ENCODE data around the gene LETM1.

Gene LETM1

GRCh38 chr4:1879485-1879884, 23.5 kb upstream of the LETM1 start:
- ATAC-seq = no peak
- no peak for TF ChIP-seq ISL1 (CRISPR knock-in tag; IDR thresholded peaks at IDR 0.05)
- no peak for TF ChIP-seq GLIS3 (CRISPR knock-in tag; IDR thresholded peaks at IDR 0.05)
- no peak for TF ChIP-seq BACH2 (CRISPR knock-in tag; IDR thresholded peaks at IDR 0.05; ENCODE audit: borderline replicate concordance)
- no peak for TF ChIP-seq CSRNP3 (CRISPR knock-in tag; IDR thresholded peaks at IDR 0.05)
- no peak for TF ChIP-seq CSDC2 (CRISPR knock-in tag; IDR thresholded peaks at IDR 0.05)
- TF ChIP-seq RARB (CRISPR knock-in tag; IDR thresholded peaks at IDR 0.05) = no peak
- TF ChIP-seq ZFP3 (CRISPR knock-in tag; IDR thresholded peaks at IDR 0.05) = no peak
- no peak for TF ChIP-seq ARNTL (CRISPR knock-in tag; IDR thresholded peaks at IDR 0.05; ENCODE audit: borderline replicate concordance, low read depth)
- TF ChIP-seq ZFP30 (CRISPR knock-in tag; IDR thresholded peaks at IDR 0.05) = no peak
- no peak for TF ChIP-seq TSHZ2 (CRISPR knock-in tag; IDR thresholded peaks at IDR 0.05)
- no peak for TF ChIP-seq ZNF565 (CRISPR knock-in tag; conservative IDR thresholded peaks at IDR 0.05; ENCODE audit: low read depth)
- TF ChIP-seq OSR1 (CRISPR knock-in tag; IDR thresholded peaks at IDR 0.05) = no peak
- no peak for TF ChIP-seq ZC3H10 (CRISPR knock-in tag; IDR thresholded peaks at IDR 0.05)
- no peak for TF ChIP-seq CREB5 (CRISPR knock-in tag; IDR thresholded peaks at IDR 0.05; ENCODE audit: low read depth)
- no peak for TF ChIP-seq ZNF8 (CRISPR knock-in tag; IDR thresholded peaks at IDR 0.05)
- no peak for TF ChIP-seq TCF4 (CRISPR knock-in tag; IDR thresholded peaks at IDR 0.05; ENCODE audit: borderline replicate concordance)
- TF ChIP-seq PPARA (CRISPR knock-in tag; IDR thresholded peaks at IDR 0.05; ENCODE audit: borderline replicate concordance) = no peak
- TF ChIP-seq POU6F1 (CRISPR knock-in tag; IDR thresholded peaks at IDR 0.05; ENCODE audit: borderline replicate concordance, low read depth) = no peak
- TF ChIP-seq ESRRG (CRISPR knock-in tag; IDR thresholded peaks at IDR 0.05) = no peak

GRCh38 chr4:1874201-1874600, 18.2 kb upstream of the LETM1 start:
- no peak for ATAC-seq
- TF ChIP-seq ARNTL (CRISPR knock-in tag; IDR thresholded peaks at IDR 0.05; ENCODE audit: borderline replicate concordance, low read depth) (no peak), RARB (CRISPR knock-in tag; IDR thresholded peaks at IDR 0.05) (no peak), ZFP3 (CRISPR knock-in tag; IDR thresholded peaks at IDR 0.05) (no peak), POU6F1 (CRISPR knock-in tag; IDR thresholded peaks at IDR 0.05; ENCODE audit: borderline replicate concordance, low read depth) (no peak), ESRRG (CRISPR knock-in tag; IDR thresholded peaks at IDR 0.05) (no peak), PATZ1 (CRISPR knock-in tag; IDR thresholded peaks at IDR 0.05; ENCODE audit: borderline replicate concordance) (no peak), ZFP30 (CRISPR knock-in tag; IDR thresholded peaks at IDR 0.05) (no peak), TOX (CRISPR knock-in tag; IDR thresholded peaks at IDR 0.05; ENCODE audit: borderline replicate concordance) (no peak), ZC3H10 (CRISPR knock-in tag; IDR thresholded peaks at IDR 0.05) (no peak), CREB5 (CRISPR knock-in tag; IDR thresholded peaks at IDR 0.05; ENCODE audit: low read depth) (no peak), ZNF565 (CRISPR knock-in tag; conservative IDR thresholded peaks at IDR 0.05; ENCODE audit: low read depth) (no peak), CSRNP3 (CRISPR knock-in tag; IDR thresholded peaks at IDR 0.05) (no peak), ZNF8 (CRISPR knock-in tag; IDR thresholded peaks at IDR 0.05) (no peak)

Data from SK-N-SH treated with all-trans-retinoic acid at 6 μM for 48 hours (cell line).